Erythroblast (primary cell): ENCODE measurements around the gene RNU5D-1.

Experiments used
- GATA1 ChIP-seq: IDR thresholded peaks from 2 replicates; pipeline ENCODE4 v1.6.1; 2011; ENCODE audit warnings: low read depth, mild to moderate bottlenecking, control low read depth, low read length, moderate library complexity
- POLR2A ChIP-seq: IDR thresholded peaks from 2 replicates; pipeline ENCODE4 v1.6.1; 2011; ENCODE audit warnings: mild to moderate bottlenecking, low read length

DNA sequence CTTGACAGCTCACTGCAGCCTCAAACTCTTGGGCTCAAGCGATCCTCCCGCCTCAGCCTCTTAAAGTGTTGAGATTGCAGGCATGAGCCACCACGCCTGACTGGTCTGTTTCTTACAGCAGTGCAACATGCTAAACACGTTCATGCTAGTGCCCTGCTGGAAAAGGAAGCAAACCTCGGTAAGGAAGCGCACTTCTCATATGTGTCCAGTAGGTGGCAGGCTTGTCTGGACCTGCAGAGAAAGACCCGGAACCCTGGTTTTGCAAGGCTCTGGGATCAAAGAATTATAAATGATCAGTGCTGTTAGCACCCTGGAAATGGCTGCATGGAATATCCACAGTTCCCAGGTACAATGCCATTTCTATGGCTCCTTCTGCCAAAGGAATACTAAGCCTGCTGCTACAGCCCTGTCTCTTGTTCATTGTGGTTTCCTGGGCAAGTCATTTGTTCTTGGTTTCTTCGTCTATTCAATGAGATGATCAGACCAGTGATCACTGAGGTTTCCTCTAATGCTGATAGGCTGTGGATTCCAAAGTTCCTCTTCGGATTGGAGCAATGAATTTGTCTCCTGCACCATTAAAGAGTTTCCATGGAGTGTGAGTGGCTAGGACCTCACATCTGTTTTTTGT lies 15.9 kb downstream of the RNU5D-1 start:
- TF ChIP-seq POLR2A (no peak), GATA1 (no peak)
